ENCODE data around the gene KLHL30. TPM values are rescaled to one million over a fixed set of nuclear protein-coding genes. Genes with fewer than 3 reads are reported as not detected.
A peak's percentile ranks its signal among the peaks of the same experiment; 100 is the strongest.

Gene KLHL30
- polyA plus RNA-seq, 5 donors, result 0.08 to 0.68 (median 0.18) TPM

DNA sequence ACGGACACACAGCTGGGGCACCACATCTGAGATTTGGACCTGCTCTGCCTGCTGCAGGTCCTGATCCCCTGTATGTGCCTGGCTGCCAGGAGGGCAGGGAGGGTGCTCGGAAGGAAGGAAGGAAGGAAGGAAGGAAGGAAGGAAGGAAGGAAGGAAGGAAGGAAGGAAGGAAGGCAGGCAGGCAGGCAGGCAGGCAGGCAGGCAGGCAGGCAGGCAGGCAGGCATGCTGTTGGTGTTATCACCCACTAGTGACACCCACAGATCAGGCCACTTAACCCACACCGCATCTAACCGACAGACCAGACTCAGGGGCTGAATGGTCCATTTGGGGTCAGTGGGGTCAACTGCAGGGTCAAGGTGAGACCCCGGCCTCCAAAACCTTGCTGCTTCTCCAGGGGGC lies 5.8 kb downstream of the KLHL30 start:
- no peak for DNase-seq

- no peak for DNase-seq
These were observed 6.6 kb downstream of the KLHL30 start for GRCh38 chr2:238145046-238145445.

DNA sequence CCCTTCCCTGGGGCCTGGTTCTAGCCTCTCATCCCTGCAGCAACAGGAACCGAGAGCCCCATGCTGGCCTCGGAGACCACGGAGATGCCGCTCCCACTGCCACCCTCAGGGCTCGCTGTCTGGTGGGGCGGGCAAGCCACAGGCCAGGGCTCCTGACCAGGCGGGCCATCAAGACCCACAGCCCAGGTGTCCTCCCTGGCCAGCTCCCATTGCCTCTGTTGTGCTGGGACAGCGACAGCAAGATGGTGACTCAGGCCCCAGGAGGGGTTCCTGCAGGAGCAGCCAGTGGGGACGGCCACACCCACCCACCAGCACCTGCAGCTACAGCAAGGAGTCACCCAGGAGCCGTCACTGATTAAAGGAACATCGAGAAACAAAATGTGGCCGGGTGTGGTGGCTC lies 7.4 kb downstream of the KLHL30 start:
- no peak for DNase-seq

- no peak for DNase-seq
These were observed 8.5 kb downstream of the KLHL30 start for GRCh38 chr2:238146884-238147544.

DNA sequence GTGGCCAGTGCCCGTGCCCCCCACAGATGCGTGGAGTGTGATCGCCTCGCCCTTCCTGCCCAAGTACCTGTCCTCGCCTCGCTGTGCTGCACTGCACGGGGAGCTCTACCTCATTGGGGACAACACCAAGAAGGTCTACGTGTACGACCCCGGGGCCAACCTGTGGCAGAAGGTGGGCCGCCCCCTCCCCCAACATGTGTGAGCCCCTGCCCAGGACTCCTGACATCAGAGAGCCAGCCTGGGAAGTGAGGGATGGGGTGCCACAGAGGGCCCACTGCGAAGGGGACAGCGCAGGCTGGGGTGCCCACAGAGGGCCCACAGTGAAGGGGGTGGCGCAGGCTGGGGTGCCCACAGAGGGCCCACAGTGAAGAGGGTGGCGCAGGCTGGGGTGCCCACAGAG lies 10.5 kb downstream of the KLHL30 start:
- no peak for DNase-seq

DNA sequence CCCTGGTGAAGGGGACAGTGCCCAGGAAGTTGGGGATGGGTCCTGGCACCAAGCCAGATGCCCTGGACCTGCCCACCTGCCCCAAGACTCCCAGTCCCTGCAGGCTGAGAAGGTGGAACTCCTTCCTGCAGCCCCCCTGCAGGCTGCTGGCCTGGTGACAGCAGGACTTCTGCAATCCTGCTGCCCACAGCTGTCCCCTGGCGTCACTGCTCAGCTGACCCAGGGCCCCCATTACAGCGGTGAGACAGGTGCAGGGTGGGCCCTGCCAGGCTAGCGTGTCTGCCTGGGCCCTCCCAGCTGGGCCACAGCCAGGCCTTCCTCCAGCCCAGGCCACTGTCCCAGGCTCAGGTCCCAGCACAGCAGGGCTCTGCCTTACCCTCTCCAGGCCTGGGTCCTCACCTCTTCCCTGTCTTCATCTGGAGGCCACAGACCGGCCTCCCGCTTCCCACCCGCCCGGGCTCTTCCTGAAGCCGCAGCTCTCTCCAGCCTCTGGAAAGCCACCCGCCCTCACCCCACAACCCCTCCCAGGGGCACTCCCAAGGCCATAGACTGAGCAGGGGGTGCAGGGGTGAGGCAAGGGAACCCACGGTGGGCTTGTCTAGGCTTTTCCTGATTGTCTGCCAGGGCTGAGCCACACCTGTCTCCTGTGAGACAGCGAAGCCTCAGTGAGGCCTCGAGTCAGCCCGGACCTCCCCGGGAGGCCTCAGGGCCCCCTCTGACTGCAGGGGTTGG lies 11.5 kb downstream of the KLHL30 start:
- DNase-seq, result no peak

DNA sequence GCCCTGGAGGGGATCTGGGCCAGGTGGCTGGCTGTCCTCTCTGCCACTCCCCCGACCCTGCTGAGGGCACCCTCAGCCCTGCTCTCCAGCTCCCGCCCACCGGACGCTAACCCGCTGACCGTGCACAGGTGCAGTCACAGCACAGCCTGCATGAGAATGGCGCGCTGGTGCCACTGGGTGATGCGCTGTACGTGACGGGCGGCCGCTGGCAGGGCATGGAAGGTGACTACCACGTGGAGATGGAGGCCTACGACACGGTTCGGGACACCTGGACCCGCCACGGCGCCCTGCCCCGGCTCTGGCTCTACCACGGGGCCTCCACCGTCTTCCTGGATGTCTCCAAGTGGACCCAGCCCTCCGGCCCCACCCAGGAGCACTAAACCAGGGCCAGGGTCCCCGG lies 12.2 kb downstream of the KLHL30 start:
- no peak for DNase-seq

DNA sequence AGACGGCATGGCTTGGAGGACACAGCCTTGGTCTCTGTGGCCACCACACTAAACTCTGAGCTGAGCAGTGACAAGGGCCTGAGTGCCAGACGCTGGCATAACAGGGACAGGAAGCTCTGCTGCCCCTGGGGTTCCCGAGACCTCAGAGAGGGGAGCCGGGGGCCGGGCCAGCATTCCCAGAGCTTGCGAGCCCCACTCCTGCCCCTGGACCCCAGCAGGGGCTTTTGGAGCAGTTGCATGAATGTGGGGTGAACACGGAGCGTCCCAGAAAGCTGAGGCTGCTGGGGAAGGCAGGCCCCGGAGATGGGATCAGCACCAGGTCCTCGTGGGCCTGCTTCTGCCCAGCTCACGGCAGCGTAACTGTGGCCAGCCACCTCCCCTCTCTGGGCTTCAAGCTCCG lies 12.7 kb downstream of the KLHL30 start:
- no peak for DNase-seq

DNA sequence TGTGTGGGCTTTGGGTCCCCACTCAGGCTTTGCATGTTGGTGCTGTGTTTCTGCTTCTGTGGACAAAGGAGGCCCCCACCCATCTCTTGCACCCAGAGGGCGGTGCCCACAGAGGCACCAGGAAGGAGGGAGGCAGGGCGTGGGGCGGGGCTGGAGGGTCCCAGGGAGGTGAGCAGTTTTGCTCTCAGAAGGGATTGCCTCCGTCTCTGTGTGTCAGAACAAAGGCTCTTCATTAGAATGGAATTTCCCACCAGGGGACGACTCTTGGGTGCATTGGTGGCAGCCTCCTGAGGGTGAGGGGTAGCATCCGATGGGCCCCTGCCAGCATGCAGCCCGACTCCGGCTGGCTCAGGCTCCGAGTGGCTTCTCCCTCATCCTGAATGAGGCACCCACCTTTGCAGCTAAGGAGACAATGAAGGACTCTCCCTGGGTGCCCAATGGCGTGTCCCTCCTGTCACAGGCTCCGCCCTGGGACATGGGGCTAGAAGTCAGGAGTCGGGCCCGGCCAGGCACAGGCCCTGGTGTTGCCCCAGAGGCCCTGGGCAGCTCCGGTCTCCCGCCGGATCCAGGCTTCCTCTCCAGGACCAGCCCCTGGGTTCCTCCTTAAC lies 13.3 kb downstream of the KLHL30 start:
- DNase-seq, result no peak

DNA sequence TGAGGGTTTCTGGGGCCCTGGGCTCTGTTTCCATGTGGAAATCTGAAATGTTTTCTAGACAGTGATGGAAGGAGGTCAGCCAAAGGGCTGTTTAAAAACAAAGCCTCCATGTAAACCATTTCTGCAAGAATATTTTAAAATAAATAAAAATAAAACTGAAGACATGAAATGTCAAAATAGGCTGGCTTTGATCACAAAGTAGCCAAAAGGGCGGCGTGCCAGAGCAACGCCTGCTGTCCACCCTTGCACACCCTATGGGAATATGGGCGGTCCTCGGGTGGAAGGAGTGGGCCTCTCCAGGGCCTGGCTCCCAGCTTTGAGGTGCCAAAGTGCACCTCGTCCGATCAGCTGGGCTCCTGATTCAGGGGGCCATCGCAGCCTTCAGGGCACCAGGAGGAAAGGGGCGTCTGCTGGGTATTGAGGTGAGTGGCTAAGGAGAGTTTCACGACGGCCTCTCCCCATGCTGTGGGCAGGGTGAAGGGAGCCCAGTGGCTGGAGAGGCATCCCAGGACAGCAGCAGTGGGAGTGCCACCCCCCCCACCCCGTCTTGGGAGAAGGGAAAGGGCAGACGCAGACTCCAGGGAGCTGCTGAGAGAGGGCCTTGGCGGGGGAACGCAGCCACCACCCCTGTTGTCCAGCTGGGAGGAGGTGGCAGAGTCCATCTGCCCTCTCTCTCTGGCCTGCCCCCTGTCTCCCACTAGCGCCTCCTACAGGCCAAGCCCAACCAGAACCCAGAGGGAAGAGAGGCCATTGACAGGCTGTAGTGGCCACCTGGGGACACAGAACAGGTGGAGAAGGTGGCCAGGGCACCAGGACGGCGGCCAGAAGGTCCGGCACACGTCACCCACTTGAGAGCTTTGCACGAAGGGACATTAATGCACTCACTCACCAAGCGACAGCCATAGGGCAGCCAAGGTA lies 14.6 kb downstream of the KLHL30 start:
- peak in 1 of 2 donors; percentile 31 for DNase-seq

DNA sequence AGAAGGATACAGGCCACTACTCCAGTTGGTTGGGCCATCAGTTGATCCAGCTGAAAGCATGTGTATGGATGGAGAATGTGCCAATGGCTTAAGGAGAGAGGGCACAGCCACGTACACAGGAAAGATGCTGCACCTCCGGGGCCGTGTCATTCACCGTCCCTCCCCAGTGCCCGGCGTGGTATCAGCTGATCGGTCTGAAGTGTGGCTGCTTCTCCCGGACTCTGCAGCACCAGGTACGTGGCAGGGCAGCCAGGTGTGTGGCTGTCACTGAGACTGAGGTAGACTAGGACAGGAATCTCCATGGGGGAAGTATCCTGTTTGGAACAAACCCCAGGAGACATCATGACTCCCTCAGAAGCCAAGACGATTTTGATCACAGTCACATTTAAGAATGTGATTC lies 16.1 kb downstream of the KLHL30 start:
- DNase-seq, result no peak

- no peak for DNase-seq
These were observed 16.7 kb downstream of the KLHL30 start for GRCh38 chr2:238155051-238155760.

GRCh38 chr2:238155761-238156694 lies 17.6 kb downstream of the KLHL30 start:
- no peak for DNase-seq

DNA sequence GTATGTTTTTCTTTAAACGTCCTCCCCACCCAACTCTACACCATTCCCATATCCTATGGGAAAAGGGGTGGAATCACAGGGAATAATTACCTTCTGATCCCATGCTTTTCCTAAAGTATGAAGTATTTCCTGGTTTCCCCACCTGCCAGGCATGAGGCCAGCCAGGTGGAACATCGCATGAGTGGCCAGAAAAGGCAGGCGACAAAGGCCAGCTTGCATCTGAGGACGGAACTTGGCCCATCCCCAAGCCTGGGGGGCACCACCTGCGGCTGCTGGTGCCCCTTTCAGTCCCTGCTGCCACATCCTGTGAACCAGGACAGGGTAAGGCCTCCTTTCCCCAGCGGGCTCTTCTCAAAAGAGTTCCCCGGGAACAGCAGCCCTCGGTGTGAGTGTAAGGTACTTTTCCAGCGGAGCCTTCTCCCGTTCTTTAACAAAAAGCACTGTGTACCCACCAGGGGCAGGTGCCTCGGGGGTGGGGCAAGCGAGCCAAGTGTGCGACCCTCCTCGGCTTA lies 19.1 kb downstream of the KLHL30 start:
- DNase-seq, result no peak

- no peak for DNase-seq
These were observed 19.6 kb downstream of the KLHL30 start for GRCh38 chr2:238158018-238158508.

DNA sequence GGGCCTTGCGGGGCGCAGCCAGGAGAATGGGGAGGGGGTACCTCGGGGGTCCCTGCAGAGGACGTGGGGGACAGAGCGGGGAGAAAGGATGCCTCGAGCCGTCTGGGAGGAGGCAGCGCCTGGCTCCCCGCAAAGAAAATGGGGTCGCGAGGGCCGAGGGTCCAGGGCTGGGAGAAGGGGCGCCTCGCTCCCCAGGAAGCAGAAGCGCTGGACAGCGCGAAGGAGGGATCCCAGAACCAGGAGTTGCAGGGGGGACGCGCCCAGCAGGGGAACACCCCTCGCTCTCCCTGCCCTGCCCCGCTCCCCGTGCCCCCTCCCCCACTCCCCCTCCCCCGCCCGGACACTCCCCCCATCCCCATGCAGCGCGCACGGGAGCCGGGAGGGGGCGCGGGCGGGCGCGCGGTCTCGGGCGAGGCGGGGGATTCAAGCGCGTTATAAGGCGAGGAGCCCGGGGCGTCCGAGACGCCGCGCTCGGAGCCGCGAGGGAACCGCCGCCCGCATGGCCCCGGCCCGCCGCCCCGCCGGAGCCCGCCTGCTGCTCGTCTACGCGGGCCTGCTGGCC lies 20.1 kb downstream of the KLHL30 start, which contains the start of gene ERFE:
ERFE (plus strand) TSS at position 462 of the 562 bp plus-strand sequence; CDS start at position 500, 38 bp downstream.
- DNase-seq, result no peak

DNA sequence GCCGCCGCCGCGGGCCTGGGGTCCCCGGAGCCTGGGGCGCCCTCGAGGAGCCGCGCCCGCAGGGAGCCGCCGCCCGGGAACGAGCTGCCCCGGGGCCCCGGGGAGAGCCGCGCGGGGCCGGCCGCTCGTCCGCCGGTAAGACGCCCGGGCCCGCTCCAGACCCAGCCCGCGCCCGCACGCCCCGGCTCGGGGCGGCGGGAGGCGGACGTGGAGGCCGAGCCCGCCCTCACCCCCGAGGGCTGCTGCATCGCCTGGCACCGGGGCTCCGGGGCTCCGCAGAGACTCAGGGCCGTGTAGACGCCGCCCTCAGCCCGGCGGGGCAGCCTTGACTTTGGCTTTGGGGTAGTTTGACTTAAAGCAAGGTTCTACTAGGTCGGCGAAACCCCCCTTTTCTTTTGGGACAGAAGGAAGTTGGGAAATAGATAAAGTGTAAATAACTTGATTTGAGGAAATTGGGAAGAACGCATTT lies 20.6 kb downstream of the KLHL30 start:
- no peak for DNase-seq

- DNase-seq, result no peak
These were observed 21.3 kb downstream of the KLHL30 start for GRCh38 chr2:238159661-238160205.
